ENCODE measurements around the gene PSTPIP1. TPM values are rescaled to one million over a fixed set of nuclear protein-coding genes. Genes with fewer than 3 reads are reported as not detected.

PSTPIP1 gene
- total and polyA plus RNA-seq, 7 donors: 2.1 to 14.3 (median 7.4) TPM

DNA sequence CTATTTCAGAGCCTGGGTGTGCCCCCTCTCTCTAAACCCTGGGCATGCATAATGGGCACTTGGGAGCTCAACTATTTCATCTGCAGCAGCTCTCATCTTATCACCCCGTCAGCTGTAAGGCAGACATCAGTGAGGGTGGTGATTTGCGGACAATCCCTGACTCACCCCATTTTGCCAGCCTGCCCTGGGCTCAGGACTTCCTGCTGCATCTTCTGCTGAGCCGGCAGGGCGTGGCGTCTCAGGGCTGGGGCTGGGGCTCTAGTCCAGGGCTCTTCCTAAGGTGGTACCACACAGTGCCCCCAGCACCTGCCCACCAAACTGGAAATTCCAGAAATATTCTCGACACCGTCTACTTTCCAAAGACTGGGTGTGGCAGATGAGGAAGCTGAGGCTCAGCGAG, 925 bp upstream of the PSTPIP1 start:
- intact Hi-C loops (cut with DNase I): no loop called here
- 29 to 59% methylated on average over 8 of the region's 8 CpGs for WGBS, 2 donors
- DNase-seq: peak; percentile 67

DNA sequence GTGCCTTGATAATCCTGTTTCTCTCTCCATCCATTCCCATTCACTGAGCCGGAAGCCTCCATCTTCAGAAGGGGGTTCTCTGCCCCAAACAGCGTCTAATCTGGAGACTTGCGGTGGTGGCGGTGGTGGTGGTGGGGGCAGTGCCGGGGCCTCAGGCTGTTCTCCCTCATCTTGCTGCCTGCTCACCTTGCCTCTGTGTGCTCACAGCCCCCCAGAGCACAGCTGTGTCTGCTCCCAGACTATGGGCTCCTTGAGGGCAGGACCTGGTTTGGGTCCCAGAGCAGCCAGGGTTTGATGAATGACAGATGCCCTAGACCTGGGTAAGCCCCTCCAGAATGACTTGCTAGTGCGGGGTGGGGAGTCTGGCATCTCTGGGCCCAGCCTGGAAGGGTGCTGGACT, 430 bp upstream of the PSTPIP1 start:
- peak overlapping the region in 3 of 4 donors; percentile 47 to 75 (median 52) for H3K27ac ChIP-seq
- no peaks in the 10 kb centered on the region for H3K36me3 ChIP-seq
- no peak overlapping the region for H3K4me3 ChIP-seq
- intact Hi-C loops (cut with DNase I): no loop called here
- TF ChIP-seq EP300 (IDR thresholded peaks at IDR 0.05) (no peak), POLR2A (IDR thresholded peaks at IDR 0.05) (no peak)
- DNase-seq: no peak
- no peaks in the 10 kb centered on the region for H3K9me3 ChIP-seq
- H3K27me3 ChIP-seq: no peaks in the 10 kb centered on the region
- WGBS, 2 donors: 86 to 94% methylated on average over 6 of the region's 6 CpGs
- peaks cover 0 to 25% (median 9%) of the 10 kb centered on the region in 4 donors for H3K4me1 ChIP-seq

More for the DNA sequence above, 925 bp upstream of the PSTPIP1 start:
- Histone ChIP-seq H3K27ac (peak overlapping the region in 1 of 4 donors; percentile 52), H3K27me3 (no peaks in the 10 kb centered on the region), H3K4me3 (no peak overlapping the region), H3K4me1 (peaks cover 0 to 25% (median 10%) of the 10 kb centered on the region in 4 donors), H3K9me3 (no peaks in the 10 kb centered on the region), H3K36me3 (no peaks in the 10 kb centered on the region)
- TF ChIP-seq, protein P1, sequence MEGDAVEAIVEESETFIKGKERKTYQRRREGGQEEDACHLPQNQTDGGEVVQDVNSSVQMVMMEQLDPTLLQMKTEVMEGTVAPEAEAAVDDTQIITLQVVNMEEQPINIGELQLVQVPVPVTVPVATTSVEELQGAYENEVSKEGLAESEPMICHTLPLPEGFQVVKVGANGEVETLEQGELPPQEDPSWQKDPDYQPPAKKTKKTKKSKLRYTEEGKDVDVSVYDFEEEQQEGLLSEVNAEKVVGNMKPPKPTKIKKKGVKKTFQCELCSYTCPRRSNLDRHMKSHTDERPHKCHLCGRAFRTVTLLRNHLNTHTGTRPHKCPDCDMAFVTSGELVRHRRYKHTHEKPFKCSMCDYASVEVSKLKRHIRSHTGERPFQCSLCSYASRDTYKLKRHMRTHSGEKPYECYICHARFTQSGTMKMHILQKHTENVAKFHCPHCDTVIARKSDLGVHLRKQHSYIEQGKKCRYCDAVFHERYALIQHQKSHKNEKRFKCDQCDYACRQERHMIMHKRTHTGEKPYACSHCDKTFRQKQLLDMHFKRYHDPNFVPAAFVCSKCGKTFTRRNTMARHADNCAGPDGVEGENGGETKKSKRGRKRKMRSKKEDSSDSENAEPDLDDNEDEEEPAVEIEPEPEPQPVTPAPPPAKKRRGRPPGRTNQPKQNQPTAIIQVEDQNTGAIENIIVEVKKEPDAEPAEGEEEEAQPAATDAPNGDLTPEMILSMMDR (IDR thresholded peaks at IDR 0.05): no peak
- no peak for TF ChIP-seq EP300 (IDR thresholded peaks at IDR 0.05)
- no peak for TF ChIP-seq POLR2AphosphoS5 (IDR thresholded peaks at IDR 0.05)
- no peak for TF ChIP-seq POLR2A (IDR thresholded peaks at IDR 0.05)

DNA sequence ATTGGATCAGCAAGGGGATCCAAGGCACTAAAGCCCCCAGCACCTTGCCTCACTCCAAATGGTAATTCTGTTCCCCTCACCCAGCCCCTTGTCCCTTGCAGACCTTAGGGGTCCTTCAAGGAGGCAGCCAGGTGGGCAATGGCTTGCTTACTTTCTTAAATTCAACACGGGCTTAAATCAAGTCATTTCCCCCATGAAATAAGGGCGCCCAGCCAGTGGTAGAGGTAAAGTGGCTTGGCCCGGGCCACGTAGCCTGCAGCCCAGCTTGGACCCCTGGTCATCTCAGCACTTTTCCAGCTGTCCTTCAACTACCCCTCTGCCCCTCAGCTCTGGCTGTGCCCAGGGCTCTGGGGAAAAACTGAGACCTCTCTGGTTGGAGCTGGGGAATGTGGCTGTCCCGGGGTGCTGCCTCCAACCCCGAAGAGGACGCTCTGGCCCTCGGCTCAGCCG, 1.2 kb downstream of the PSTPIP1 start:
- Histone ChIP-seq H3K36me3 (no peaks in the 10 kb centered on the region), H3K4me3 (peak overlapping the region in 2 of 4 donors; percentile 17 to 37), H3K9me3 (no peaks in the 10 kb centered on the region), H3K27me3 (no peaks in the 10 kb centered on the region), H3K4me1 (peaks cover 0 to 25% (median 9%) of the 10 kb centered on the region in 4 donors), H3K27ac (peak overlapping the region in 3 of 4 donors; percentile 26 to 75 (median 52))
- intact Hi-C loops (cut with DNase I): no loop called here
- no peak for TF ChIP-seq POLR2A (IDR thresholded peaks at IDR 0.05)
- TF ChIP-seq POLR2AphosphoS5 (IDR thresholded peaks at IDR 0.05): no peak
- no peak for TF ChIP-seq EP300 (IDR thresholded peaks at IDR 0.05)
- TF ChIP-seq, protein P1 (IDR thresholded peaks at IDR 0.05): no peak
- DNase-seq: peak; percentile 53
- WGBS, 2 donors: 61 to 76% methylated on average over 9 of the region's 9 CpGs

DNA sequence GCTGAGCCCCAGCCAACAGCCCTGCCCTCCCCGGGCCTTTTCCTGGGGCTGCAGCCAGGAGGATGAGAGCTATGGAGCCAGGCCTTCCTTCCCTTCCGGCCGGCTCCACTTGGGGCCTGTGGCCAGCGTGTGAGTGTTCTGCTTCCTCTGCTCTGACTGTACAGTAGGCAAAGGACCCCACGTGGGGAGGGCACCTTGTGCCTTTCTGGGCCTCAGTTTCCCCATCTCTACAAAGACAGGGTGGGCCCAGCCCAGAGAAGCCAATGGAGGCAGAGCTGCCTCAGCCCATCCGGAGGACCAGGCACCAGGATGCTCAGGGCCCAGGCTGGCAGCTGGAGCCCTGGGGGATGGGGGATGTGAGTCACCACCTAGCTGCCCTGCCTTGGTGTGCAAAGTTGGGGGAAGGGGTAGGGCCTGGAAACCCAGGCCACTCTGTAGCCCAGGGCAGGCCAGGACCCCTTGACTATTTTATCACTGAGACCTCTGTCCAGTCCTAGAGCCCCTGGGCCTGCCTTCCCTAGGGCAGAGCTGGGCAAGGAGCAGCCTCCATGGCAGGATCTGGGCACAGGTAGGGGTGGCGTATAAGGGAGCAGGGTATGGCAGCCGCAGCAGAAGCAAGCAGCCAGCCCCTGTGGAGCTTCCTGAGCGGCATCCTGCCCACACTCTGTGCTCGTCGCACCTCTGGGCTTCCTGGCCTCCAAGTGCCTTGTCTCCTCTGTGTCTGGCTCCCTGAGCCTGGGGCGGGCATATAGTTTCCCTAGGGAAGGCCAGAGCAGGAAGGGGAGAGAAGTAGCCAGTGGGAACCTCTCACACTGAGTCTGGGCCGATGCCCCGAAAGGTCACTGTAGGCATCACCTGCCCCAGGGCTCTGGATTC, 1.8 kb downstream of the PSTPIP1 start:
- Histone ChIP-seq H3K27ac (peak overlapping the region in 3 of 4 donors; percentile 26 to 75 (median 52)), H3K9me3 (no peaks in the 10 kb centered on the region), H3K4me1 (peaks cover 0 to 25% (median 9%) of the 10 kb centered on the region in 4 donors), H3K27me3 (no peaks in the 10 kb centered on the region), H3K4me3 (peak overlapping the region in 2 of 4 donors; percentile 17 to 37), H3K36me3 (no peaks in the 10 kb centered on the region)
- peak; percentile 65 for DNase-seq
- WGBS, 2 donors: 63 to 80% methylated on average over 14 of the region's 14 CpGs
- intact Hi-C loops (cut with DNase I): no loop called here
- no peak for TF ChIP-seq POLR2AphosphoS5 (IDR thresholded peaks at IDR 0.05)
- TF ChIP-seq, protein P1 (IDR thresholded peaks at IDR 0.05): no peak
- TF ChIP-seq POLR2A (IDR thresholded peaks at IDR 0.05): no peak
- no peak for TF ChIP-seq EP300 (IDR thresholded peaks at IDR 0.05)

DNA sequence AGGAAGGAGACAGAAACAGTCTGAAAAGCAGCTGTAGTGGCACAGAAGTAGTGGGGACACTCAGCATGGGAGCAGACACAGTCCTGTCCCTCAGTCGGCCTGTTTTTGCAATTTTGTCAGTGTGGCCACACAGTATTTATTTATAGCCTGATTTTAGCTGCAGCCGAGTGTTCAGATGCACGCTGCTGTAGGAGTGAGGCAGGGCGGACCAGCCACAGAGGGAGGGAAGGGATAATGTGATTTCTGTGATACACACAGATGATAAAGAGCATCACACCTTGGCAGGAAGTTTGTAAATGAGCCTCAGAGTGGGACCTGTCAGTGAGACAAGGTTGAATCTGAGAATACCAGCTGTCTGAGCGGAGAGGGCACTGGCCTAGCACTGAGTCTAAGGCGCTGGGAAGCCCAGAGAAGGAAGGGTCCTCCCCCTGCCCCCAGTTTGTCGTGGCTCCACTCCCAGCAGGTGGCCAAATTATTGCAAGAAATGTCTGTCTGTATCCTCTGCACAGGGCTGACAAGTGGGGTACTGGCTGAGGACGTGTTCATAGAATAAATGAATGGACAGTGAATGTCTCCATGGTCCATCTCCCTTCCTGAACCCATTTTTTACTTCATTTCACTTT, 3.8 kb downstream of the PSTPIP1 start:
- intact Hi-C loops (cut with DNase I): no loop called here
- Histone ChIP-seq H3K4me3 (no peak overlapping the region), H3K36me3 (no peaks in the 10 kb centered on the region), H3K9me3 (no peaks in the 10 kb centered on the region), H3K27ac (no peak overlapping the region), H3K27me3 (no peaks in the 10 kb centered on the region), H3K4me1 (peaks cover 0 to 25% (median 9%) of the 10 kb centered on the region in 4 donors)
- WGBS, 2 donors: 77 to 80% methylated on average over 8 of the region's 8 CpGs
- no peak for TF ChIP-seq POLR2AphosphoS5 (IDR thresholded peaks at IDR 0.05)
- TF ChIP-seq POLR2A (IDR thresholded peaks at IDR 0.05): no peak
- DNase-seq: no peak

Data from sigmoid colon (tissue), 7 donors.